ENCODE measurements around the gene CABP7.

Gene CABP7

DNA sequence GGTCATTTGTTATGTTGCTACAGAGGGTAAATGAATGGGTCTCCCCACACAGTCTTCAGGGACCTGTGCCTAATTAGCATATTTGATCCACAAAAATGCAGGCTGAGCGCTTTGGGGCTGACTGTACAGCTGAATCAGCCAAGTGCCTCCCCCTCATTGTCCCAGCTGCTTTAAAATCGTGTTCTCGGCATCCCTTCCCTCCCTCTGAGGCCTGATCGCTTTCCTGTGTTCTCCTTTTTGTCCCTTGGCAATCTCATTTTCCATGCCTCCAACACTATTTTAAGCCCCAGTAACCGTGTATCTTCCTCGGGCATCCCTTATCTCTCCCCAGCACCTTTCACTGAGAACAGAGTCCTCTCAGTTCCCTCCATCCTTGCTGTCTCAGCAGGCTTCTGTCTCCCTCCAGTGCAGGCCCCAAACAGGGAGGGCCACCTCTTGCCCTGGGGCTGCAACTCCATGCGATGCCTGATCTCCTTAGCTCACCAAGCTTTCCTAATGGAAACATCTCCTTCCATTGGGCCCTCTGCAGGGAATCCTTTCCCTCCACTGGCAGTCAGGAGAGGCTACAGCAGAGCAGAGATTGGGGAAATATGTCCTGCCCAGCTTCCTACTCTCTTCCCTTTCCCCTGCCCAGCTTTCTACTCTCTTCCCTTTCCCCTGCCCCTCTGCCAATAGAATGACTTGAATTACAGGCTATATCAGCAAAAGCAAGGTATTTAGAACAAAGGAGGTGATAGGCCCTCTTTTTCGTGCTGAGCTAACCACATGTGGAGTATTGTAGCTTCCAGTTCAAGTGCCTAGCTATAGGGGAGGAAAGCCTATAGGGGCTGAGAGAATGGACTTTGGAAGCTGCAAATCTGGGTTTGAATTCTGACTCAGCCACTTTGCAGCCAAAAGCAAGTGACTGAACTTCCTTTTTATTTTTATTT is 61.2 kb downstream of the CABP7 start:
- DNase-seq = no peak
